Fibroblast of skin of back (primary cell): ENCODE data around the gene RNF181.
"Not testable (repeated sequence)": the region's sequence is repeated elsewhere in the genome, so short reads cannot be mapped to it uniquely, and the experiment has no call there.

ENCODE experiments used
- DNase-seq: peaks from one replicate; pipeline ENCODE4 v3.0.0-alpha.2; 2013

The RNF181 gene

GRCh38 chr2:85577386-85578242, 17.9 kb upstream of the RNF181 start, which contains the start of gene VAMP8:
TSS of gene VAMP8 (plus strand) at chr2:85577586. CDS start at chr2:85577647, 61 bp downstream.
- no peak for DNase-seq

- DNase-seq, result no peak
Observed at GRCh38 chr2:85578243-85579180, 17.0 kb upstream of the RNF181 start.

- DNase-seq, result no peak
Observed at GRCh38 chr2:85579266-85579935, 16.1 kb upstream of the RNF181 start.

GRCh38 chr2:85580206-85580605, 15.3 kb upstream of the RNF181 start:
- DNase-seq, result no peak

- DNase-seq, result no peak
Observed at GRCh38 chr2:85582492-85582891, 13.1 kb upstream of the RNF181 start.

- no peak for DNase-seq
Observed at GRCh38 chr2:85583667-85584353, 11.7 kb upstream of the RNF181 start.

GRCh38 chr2:85584354-85584856, 11.1 kb upstream of the RNF181 start, which contains the start of gene VAMP5:
TSS of gene VAMP5 (plus strand) at chr2:85584431. CDS start at chr2:85584491, 60 bp downstream.
- DNase-seq, result peak; percentile 40

- peak; percentile 82 for DNase-seq
Observed at GRCh38 chr2:85584857-85585780, 10.4 kb upstream of the RNF181 start.

GRCh38 chr2:85585781-85586105, 9.8 kb upstream of the RNF181 start:
- peak; percentile 92 for DNase-seq

- DNase-seq, result no peak
Observed at GRCh38 chr2:85588236-85588635, 7.3 kb upstream of the RNF181 start.

GRCh38 chr2:85588645-85589044, 6.9 kb upstream of the RNF181 start:
- no peak for DNase-seq

- no peak for DNase-seq
Observed at GRCh38 chr2:85589181-85589580, 6.4 kb upstream of the RNF181 start.

- DNase-seq, result peak; percentile 80
Observed at GRCh38 chr2:85589982-85590791, 5.4 kb upstream of the RNF181 start.

- DNase-seq, result no peak
Observed at GRCh38 chr2:85590950-85591349, 4.6 kb upstream of the RNF181 start.

GRCh38 chr2:85591563-85591962, 4.0 kb upstream of the RNF181 start:
- no peak for DNase-seq

GRCh38 chr2:85592299-85592698, 3.2 kb upstream of the RNF181 start:
- DNase-seq, result not testable (repeated sequence)

GRCh38 chr2:85593023-85593422, 2.5 kb upstream of the RNF181 start:
- no peak for DNase-seq

- no peak for DNase-seq
Observed at GRCh38 chr2:85594715-85595300, 737 bp upstream of the RNF181 start.

- no peak for DNase-seq
Observed at GRCh38 chr2:85596026-85596333, 435 bp downstream of the RNF181 start.
